ENCODE results near the gene CASKIN1.
A peak's percentile ranks its signal among the peaks of the same experiment; 100 is the strongest.
"Not testable (repeated sequence)": the region's sequence is repeated elsewhere in the genome, so short reads cannot be mapped to it uniquely, and the experiment has no call there.

The CASKIN1 gene

DNA sequence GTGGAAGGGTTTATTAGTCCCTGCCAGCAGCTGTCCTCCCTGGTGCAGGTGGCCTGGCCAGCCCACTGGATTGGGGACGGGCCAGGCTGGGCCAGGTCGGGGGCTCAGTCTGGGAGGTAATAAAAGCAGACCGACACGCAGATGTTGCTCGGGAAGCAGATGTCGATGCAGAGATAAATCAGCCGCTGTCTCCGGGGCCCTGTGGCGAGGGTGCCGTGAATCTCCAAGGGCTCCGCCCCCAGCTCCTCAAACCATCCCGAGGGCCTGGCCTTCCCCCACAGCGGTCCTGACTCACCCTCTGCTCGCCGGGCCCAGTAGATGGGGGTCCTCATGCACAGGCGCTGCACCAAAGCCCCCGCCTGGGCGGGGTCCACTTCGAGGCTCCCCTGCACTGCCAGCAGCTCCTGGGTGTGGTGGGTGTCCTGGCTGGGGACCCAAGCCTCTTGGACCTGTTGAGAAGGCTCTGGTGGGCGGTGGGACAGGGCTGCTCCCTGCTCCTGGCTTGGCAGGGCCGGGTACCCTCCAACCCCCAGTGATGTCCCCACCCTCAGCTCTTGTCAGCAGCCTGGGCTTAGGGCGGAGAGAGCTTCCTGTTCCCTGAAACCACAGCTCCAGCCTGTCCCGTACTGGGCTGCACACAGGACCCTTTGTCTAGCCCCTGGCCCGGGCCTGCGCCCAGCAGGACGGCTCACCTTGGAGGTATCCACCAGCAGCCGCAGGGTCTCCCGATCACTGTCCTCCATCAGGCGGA lies 13.0 kb upstream of the CASKIN1 start:
- DNase-seq: no peak

DNA sequence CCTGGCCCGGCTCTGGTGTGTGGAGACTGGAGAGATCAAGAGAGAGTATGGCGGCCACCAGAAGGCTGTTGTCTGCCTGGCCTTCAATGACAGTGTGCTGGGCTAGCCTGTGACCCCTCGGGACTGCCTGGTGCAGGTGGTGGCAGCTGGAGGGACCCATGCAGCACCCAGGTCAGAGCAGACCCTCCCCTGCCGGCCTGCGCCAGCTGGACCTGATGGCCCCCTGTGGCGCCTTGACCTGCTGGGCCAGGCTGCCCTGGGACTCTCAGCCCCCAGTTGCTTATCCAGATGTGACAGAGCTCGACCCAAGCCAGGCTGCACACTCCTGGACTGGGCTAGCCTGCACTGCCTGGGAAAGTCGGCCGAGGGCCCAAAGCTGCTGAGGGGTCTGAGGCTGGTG lies 12.4 kb upstream of the CASKIN1 start:
- no peak for DNase-seq

DNA sequence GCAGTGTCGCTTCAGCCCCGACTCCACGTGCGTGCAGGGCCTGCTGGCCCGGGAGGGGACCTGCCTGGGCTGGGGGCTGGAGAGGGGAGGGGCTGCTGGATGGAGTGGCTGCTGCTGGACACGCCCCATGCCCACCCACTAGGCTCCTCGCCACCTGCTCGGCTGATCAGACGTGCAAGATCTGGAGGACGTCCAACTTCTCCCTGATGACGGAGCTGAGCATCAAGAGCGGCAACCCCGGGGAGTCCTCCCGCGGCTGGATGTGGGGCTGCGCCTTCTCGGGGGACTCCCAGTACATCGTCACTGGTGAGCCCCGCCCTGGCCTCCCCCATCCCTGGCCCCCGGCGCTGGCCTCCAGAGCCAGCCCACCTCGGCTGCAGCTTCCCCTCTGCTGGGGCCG lies 11.9 kb upstream of the CASKIN1 start:
- no peak for DNase-seq

DNA sequence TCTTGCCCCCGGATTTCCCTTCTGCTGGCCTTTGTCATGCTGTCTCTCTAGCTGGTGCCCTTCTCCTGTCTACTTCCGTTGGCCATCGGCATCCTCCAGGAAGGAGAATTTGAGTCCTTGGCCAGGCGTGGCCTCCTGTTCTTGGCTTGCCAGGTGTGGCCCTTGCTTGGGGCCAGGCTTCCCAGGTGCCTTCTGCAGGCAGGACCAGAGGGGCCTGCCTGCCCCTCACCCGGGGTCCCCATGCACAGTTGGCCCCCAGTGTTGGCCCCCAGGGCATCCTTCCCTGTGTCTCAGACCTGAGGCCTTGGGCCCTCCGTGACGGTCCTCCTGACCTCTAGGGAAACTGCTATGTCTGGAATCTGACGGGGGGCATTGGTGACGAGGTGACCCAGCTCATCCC lies 11.5 kb upstream of the CASKIN1 start:
- DNase-seq: no peak

DNA sequence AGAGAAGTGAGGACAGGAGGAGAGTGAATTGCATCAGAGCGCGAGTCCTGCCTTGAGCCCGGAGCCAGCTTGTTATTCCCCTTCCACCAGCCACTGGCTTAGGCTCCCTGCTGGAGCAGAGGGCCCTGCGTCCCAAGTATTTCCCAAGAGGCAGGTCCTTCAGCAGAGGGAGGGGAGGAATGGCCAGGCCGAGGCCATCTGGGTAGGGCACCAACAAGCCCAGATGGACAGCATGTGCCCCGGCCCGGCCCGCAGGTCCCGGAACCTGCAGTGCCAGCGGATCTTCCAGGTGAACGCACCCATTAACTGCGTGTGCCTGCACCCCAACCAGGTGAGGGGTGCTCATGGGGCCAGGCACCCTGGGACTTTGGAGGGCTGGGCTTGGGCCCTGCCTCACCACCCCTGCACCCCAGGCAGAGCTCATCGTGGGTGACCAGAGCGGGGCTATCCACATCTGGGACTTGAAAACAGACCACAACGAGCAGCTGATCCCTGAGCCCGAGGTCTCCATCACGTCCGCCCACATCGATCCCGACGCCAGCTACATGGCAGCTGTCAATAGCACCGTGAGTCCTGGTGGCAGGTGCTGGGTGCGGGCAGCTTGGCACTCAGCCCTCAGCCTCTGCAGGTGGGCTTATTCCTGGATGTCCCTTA lies 10.5 kb upstream of the CASKIN1 start:
- DNase-seq: no peak

DNA sequence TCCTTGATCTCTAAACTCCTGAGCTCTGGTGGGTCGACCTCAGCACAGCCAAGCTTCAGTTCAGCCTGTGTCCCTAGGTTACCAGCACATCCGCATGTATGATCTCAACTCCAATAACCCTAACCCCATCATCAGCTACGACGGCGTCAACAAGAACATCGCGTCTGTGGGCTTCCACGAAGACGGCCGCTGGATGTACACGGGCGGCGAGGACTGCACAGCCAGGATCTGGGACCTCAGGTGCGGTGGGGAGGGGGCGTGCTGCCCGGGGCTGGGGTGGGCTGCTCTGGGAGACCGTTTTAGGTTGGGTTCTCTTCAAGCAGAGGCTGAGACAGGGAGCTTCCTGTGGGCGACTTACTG lies 10.0 kb upstream of the CASKIN1 start:
- DNase-seq: no peak

DNA sequence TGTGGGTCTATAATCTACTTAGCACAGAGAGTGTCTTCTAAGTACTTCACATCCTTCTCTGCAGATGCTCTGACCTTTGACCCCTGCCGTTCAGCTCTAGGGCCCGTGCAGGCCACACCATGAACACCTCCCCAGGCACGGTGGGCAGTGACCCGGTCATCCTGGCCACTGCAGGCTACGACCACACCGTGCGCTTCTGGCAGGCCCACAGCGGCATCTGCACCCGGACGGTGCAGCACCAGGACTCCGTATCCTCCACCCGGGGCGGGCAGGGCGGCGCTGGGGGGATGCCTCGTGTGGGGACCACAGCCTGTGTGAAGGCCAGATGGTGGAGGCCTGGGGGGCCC lies 9.5 kb upstream of the CASKIN1 start:
- no peak for DNase-seq

DNA sequence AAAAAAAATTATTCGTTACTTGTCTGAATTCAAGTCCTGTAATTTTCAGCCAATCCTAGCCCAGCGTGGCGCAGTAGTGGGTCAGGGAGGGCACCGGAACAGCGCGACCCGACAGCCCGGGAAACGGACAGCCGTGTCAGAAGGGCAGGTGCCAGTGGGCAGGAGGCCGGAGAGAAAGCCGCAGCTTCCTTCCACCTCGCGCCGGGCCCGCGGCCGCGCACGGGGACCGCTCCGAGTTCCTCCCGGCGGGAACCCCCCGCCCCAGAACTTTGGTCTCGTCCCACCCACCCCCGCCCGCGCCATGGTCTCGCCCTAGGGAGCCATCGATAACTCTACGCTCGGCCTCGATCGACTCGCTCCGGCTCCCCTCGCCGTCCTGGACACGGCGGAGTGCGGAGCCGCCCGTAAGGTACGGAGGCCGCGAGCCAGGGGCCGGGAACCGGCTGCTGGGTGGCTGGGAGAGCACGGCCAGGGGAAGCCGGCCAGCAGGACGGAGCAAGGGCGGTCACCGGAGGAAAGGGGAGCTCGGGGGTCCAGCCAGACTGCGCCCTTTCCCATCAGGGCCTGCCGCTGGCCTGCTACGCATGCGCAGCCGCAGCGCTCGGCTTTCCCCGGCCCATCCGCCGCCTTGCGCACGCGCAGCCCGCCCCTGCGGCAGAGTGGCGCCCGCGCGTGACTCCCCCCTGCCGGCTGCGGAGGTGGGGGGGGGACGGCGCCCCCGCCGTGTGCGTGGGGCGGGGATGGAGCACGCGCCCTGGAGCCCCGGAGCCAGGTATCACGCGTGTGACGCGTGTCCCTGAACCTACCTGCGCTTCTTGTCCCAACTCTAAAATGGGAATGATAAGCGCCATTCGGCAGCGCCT lies 8.9 kb upstream of the CASKIN1 start, which contains the start of gene MLST8:
Gene MLST8 (plus strand): TSS at position 351 of the 863 bp plus-strand sequence. CDS start 632 bp downstream, outside the sequence.
- peak; percentile 88 for DNase-seq

DNA sequence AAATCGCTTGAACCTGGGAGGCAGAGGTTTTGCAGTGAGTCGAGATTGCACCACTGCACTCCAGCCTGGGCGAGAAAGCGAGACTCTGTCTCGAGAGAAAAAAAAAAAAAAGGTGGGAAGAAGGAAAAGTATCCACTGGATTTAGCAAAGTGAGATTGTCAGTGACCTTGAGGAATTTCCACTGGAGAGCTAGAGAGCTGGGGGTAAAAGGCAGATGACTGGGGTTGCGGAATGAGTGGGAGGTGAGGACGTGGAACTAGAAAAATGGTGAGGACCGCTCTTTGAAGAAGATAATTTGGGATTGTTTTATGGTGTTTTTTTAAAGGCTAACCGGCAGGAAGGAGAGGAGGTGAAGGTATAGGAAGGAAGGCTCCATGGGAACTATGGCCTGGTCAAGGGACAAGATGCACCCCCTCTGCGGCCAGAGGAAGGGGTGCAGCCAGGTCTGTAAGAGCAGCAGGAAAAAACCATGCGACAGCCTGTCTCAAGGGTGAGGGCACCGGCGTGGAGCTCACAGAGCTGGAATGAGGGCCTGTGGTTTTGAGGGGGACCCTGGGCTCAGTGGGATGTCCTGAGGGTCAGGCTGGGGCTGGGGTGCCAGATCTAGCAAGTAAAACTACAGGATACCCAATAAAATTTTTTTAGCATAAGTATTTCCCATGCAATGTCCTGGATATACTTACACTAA lies 8.2 kb upstream of the CASKIN1 start:
- DNase-seq: no peak

DNA sequence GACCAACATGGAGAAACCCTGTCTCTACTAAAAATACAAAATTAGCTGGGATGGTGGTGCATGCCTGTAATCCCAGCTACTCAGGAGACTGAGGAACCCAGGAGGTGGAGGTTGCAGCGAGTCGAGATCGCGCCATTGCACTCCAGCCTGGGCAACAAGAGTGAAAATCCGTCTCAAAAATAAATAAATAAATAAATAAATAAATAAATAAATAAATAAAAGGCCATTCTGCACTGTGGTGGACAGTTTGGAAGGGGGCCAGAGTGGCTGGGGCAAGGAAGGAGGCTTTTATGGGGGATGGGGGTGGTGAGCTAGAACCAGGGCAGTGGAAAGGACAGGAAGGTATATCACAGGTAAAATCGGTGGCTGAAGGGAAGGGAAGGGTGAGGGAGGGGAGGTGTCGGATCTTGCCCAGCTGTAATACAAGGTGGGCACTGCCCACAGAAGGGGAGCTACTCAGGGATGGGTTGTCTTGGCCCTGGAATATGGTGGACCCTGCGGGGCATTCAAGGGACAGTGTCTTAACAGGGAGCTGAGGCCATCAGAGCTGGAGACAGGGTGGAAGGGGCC lies 6.8 kb upstream of the CASKIN1 start:
- DNase-seq: not testable (repeated sequence)

DNA sequence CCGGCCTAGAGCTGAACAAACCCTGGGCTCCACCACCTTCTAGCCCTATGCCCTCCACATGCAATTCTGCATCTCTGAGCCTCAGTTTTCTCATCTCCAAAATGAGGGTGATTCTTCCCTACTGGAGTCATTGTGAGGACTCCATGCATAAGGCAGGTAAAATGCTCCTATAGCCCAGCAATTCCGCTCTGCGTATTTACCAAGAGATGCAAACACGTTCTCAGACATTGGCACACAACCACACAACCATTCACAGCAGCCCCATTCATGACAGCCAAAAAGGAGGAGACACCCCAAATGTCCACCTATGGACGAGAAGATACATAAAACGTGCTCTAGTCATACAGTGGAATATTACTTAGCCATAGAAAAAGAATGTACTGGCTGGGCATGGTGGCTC lies 3.9 kb upstream of the CASKIN1 start:
- no peak for DNase-seq

DNA sequence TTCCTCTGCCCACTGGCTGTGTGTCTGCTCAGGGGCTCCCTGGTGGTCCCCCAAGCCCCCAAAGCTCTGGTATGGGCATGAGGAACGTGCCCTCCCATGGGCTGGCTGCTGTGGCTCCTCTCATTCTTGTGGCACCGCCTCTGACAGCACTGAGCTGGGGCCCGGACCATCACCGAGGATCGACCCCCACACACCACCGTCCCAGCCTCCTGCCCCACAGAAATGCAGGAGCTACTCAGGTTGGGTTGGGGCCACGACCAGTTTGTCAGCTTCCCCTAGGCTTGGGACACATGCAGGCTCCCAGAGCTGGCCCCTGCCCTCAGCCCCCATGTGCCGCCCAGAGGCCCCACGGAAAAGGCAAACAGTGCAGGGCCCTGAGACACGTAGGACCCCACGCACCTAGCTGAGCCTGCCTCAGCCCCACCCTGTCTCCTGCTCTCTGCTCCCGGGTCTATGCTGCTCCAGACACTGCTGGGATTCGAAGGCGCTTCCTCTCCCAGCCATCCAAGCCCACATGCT lies 3.3 kb upstream of the CASKIN1 start:
- no peak for DNase-seq

DNA sequence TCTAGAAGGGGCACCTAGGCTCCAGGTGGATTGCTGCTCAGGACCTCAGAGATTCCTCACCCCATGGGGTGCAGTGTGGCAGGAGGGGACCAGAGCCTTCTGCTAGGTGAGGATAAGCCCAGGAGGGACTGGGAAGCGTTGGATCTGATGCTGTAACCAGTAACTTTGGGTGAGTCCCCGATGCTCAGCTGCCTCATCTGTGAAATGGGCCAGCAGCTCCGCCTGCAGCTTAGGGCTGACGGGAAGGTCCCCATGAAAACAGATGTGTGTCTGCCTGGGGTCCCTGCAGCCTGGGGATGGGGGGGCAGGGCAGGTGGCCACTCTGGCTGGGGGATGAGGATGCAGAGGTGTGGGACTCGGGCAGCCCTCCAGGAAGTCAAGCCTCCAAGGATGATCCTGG lies 2.7 kb upstream of the CASKIN1 start:
- no peak for DNase-seq

DNA sequence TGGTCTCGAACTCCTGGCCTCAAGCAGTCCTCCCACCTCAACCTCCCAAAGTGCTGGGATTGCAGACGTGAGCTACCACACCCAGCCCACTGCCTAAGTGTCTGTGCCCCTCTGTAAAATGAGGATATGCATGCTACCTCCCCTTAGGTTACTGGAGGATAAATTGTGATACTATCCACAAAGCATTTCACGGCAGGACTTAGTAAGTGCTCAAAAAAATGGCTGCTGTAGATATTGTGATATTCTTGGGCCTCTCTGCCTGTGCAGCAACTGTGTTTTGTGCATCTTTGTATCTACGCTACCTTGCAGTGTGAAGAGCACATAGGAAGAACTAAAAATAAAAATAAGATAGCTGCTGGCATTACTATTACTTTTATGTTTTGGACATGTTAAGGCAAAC lies 1.9 kb upstream of the CASKIN1 start:
- no peak for DNase-seq

DNA sequence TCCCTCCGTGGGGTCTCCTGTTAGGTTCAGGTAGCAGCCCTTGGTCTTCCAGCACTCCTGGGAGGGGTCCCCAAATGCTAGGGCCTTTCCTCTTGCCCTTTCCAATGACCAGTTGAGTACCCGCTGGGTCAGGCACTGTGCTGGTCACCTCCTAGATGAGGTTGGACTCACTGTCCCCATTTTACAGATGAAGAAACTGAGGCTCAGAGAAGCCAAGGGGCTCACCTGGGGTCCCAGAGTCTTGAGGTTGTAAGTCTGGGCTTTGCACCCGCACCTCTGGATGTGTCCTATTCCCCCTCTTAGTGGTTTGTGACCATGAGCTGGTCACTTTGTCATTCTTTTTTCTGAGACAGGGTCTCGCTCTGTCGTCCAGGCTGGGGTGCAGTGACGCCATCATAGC lies 1.4 kb upstream of the CASKIN1 start:
- no peak for DNase-seq

DNA sequence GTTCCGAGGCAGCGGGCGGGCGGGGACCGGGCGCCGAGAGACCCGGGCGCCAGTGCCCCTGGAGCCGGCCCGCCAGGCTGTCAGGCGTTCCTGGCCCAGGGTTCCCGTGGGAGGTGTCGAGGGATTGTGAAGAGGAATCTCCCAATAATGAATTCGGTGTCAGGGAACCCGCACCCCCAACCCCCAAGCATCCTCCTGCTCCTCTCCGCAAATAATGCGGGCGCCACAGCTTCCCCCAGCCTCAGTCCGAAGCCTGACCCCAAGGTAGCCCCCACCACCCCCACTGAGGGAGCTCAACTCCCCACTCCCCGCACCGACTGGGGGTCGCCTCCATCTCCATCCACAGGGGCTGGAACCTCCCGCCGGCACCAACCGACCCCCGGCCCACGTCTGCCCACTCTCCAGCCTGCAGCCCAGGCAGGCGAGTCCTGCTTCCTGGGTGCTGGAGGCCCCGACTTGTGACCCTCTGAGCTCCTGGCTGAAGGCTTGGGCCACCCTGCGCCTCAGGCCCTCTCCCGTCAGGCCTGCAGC lies 641 bp upstream of the CASKIN1 start:
- DNase-seq: no peak

DNA sequence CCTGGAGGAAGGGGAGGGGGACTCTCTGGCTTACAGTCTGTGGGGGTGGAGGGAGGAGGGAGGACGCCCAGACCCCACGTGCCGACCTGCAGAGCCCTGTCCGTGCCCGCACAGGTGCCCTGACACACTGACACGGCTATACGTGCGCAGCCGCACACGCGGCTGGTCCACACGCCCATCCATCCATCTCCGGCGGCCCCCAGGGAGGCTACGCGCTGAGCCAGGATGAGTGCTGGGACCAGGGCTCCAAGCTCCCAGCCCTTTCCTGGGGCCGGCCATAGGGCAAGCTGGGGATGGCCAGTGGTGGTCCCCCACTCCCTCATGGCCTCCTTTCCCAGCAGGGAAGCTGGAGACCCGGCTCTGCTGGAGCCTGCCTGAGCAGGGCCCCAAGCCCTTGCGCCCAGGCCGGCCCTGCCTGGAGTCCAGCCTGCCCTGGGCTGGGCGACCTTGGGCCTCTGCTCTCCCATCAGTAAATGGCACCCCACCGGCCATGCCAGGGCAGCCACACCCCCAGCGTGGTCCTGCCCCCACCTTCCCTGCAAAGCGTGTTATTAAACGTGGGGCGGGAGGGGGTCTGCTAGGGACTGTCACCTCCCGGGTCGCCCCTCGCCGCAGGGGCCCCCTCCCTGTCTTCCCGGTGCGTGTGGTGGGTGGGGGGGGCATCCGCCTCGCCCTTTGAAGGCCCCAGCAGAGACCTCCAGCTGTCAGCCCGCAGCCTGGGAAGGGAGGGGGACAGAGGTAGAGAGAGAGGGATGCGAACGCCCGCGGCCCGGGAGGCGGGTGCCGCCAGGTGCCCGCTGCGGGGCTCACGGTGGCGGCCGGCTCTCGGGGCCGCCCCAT lies 863 bp downstream of the CASKIN1 start:
- no peak for DNase-seq

DNA sequence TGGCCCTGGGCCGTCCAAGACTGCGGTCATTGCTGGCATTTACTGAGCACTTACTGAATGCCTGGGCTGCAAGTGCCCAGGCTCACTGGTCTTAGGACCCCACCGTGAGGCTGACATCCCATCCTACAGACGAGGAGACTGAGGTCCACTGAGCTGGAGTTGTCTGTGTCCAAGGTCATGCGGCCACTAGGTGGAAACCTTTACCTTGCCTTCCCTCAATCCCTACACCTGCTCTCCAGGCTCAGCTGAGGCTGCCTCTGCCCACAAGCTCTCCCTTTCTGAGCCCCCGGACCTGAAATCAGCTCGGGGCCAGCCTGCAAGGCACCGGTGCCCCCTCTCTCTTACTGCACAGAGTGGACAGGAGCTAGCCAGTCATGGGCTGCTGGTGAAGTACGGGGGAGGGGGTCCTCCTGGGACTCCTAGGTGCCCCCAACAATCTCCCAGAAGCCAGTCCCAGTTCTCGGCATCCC lies 1.5 kb downstream of the CASKIN1 start:
- no peak for DNase-seq

DNA sequence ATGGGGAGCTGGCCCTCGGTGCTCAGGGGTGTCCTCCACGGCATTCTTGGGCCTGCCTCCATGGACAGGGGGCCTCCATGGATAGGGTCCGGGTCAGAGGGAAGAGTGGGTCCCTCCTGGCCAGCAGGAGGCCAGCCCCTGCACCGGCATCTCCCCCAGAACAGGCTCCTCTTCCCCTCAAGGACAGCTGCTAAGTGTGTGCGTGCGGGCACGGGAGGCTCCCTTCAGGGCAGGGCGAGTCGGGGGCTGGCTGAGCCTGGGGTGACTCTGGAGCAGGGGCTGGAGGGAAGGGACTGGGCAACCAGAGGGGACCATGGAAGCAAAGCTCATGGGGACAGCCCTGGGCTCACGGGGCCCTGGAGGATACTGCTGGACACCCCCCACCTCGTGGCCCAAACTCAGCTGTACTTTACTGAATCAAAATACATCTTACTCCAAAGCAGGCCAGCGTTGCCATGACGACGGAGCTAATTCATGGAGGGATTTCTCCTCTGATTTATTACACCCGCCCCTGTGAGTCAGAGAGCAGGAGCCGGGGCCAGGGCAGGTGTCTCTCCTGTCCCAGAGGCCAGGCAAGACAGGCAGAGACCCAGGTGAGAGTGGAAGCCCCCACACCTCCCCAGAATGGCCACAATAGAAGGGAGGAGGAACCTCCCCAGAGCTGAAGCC lies 2.1 kb downstream of the CASKIN1 start:
- DNase-seq: no peak

DNA sequence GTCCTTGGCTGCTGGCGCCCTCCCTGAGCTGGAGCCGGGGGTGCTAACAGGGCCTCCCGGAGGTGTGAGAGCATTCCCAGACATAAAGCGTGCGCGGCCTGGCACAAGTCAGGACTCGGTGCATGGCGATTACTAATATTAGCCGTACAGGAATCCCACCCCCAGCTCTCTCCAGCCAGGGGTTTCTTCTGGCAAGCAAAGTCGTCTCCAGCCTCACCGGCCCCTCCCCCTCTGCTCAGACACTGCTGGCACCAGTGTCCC lies 5.0 kb downstream of the CASKIN1 start:
- DNase-seq: no peak

Measured in midbrain (tissue), 1 donor.